ENCODE results near the gene TINAGL1.

TINAGL1 gene

GRCh38 chr1:31605908-31606427 is 29.7 kb downstream of the TINAGL1 start:
- H3K27me3 Mint-ChIP-seq: no peaks in the 10 kb centered on the region
- peak overlapping the region; percentile 79 for H3K27ac Mint-ChIP-seq
- no peak overlapping the region for H3K4me3 Mint-ChIP-seq
- ATAC-seq: peak; percentile 99
- no peaks in the 10 kb centered on the region for H3K36me3 Mint-ChIP-seq
- peaks cover 10% of the 10 kb centered on the region for H3K4me1 Mint-ChIP-seq
- peaks cover 6% of the 10 kb centered on the region for H3K9me3 Mint-ChIP-seq

GRCh38 chr1:31607360-31607759 is 31.0 kb downstream of the TINAGL1 start:
- H3K27me3 Mint-ChIP-seq: no peaks in the 10 kb centered on the region
- H3K4me3 Mint-ChIP-seq: no peak overlapping the region
- H3K4me1 Mint-ChIP-seq: peaks cover 10% of the 10 kb centered on the region
- H3K27ac Mint-ChIP-seq: peak overlapping the region; percentile 79
- no peaks in the 10 kb centered on the region for H3K36me3 Mint-ChIP-seq
- ATAC-seq: no peak
- peaks cover 6% of the 10 kb centered on the region for H3K9me3 Mint-ChIP-seq

- peaks cover 10% of the 10 kb centered on the region for H3K4me1 Mint-ChIP-seq
- ATAC-seq: no peak
- H3K9me3 Mint-ChIP-seq: peaks cover 3% of the 10 kb centered on the region
- no peak overlapping the region for H3K4me3 Mint-ChIP-seq
- H3K36me3 Mint-ChIP-seq: no peaks in the 10 kb centered on the region
- H3K27me3 Mint-ChIP-seq: no peaks in the 10 kb centered on the region
- H3K27ac Mint-ChIP-seq: no peak overlapping the region
These were observed 33.3 kb downstream of the TINAGL1 start for GRCh38 chr1:31609514-31610118.

GRCh38 chr1:31614414-31615005 is 38.2 kb downstream of the TINAGL1 start:
- no peak overlapping the region for H3K27ac Mint-ChIP-seq
- H3K4me1 Mint-ChIP-seq: peaks cover 22% of the 10 kb centered on the region
- no peaks in the 10 kb centered on the region for H3K9me3 Mint-ChIP-seq
- H3K4me3 Mint-ChIP-seq: no peak overlapping the region
- peaks cover 39% of the 10 kb centered on the region for H3K27me3 Mint-ChIP-seq
- no peak for ATAC-seq
- H3K36me3 Mint-ChIP-seq: no peaks in the 10 kb centered on the region

GRCh38 chr1:31615414-31615813 is 39.1 kb downstream of the TINAGL1 start:
- ATAC-seq: no peak
- Mint-ChIP-seq H3K4me3 (no peak overlapping the region), H3K27ac (no peak overlapping the region), H3K36me3 (no peaks in the 10 kb centered on the region), H3K27me3 (peaks cover 45% of the 10 kb centered on the region), H3K9me3 (no peaks in the 10 kb centered on the region), H3K4me1 (peaks cover 26% of the 10 kb centered on the region)

GRCh38 chr1:31615939-31616338 is 39.6 kb downstream of the TINAGL1 start:
- H3K9me3 Mint-ChIP-seq: no peaks in the 10 kb centered on the region
- ATAC-seq: no peak
- H3K27ac Mint-ChIP-seq: no peak overlapping the region
- peaks cover 26% of the 10 kb centered on the region for H3K4me1 Mint-ChIP-seq
- H3K36me3 Mint-ChIP-seq: no peaks in the 10 kb centered on the region
- no peak overlapping the region for H3K4me3 Mint-ChIP-seq
- peaks cover 45% of the 10 kb centered on the region for H3K27me3 Mint-ChIP-seq

GRCh38 chr1:31617218-31617915 is 41.1 kb downstream of the TINAGL1 start, which contains the start of gene HCRTR1:
TSS of gene HCRTR1 (plus strand) at chr1:31617689. CDS start at chr1:31619193, 1,504 bp downstream.
- no peak for ATAC-seq
- Mint-ChIP-seq H3K4me3 (peak within 1 kb of the TSS; percentile 66), H3K9me3 (no peaks in the 10 kb centered on the region), H3K27ac (no peak within 1 kb of the TSS), H3K27me3 (peaks cover 45% of the 10 kb centered on the region), H3K36me3 (no peaks in the 10 kb centered on the region), H3K4me1 (peaks cover 26% of the 10 kb centered on the region)

- ATAC-seq: peak; percentile 63
- Mint-ChIP-seq H3K36me3 (no peaks in the 10 kb centered on the region), H3K9me3 (no peaks in the 10 kb centered on the region), H3K4me3 (peak overlapping the region; percentile 24), H3K27ac (no peak overlapping the region), H3K27me3 (peaks cover 45% of the 10 kb centered on the region), H3K4me1 (peaks cover 26% of the 10 kb centered on the region)
These were observed 41.8 kb downstream of the TINAGL1 start for GRCh38 chr1:31617916-31618746.

GRCh38 chr1:31618916-31619846 is 42.9 kb downstream of the TINAGL1 start:
- no peak overlapping the region for H3K4me3 Mint-ChIP-seq

GRCh38 chr1:31620631-31621497 is 44.5 kb downstream of the TINAGL1 start:
- peaks cover 19% of the 10 kb centered on the region for H3K36me3 Mint-ChIP-seq
- peaks cover 38% of the 10 kb centered on the region for H3K27me3 Mint-ChIP-seq
- H3K9me3 Mint-ChIP-seq: no peaks in the 10 kb centered on the region
- no peak for ATAC-seq
- H3K27ac Mint-ChIP-seq: no peak overlapping the region
- H3K4me3 Mint-ChIP-seq: no peak overlapping the region
- H3K4me1 Mint-ChIP-seq: peaks cover 52% of the 10 kb centered on the region

More at GRCh38 chr1:31618916-31619846, 42.9 kb downstream of the TINAGL1 start:
- Mint-ChIP-seq H3K9me3 (no peaks in the 10 kb centered on the region), H3K27ac (no peak overlapping the region), H3K27me3 (peaks cover 45% of the 10 kb centered on the region), H3K4me1 (peaks cover 35% of the 10 kb centered on the region), H3K36me3 (peaks cover 10% of the 10 kb centered on the region)
- peak; percentile 49 for ATAC-seq

- peaks cover 32% of the 10 kb centered on the region for H3K27me3 Mint-ChIP-seq
- no peak for ATAC-seq
- H3K27ac Mint-ChIP-seq: no peak overlapping the region
- no peak overlapping the region for H3K4me3 Mint-ChIP-seq
- no peaks in the 10 kb centered on the region for H3K9me3 Mint-ChIP-seq
- peaks cover 52% of the 10 kb centered on the region for H3K4me1 Mint-ChIP-seq
- peaks cover 19% of the 10 kb centered on the region for H3K36me3 Mint-ChIP-seq
These were observed 45.1 kb downstream of the TINAGL1 start for GRCh38 chr1:31621498-31621820.

GRCh38 chr1:31621847-31622730 is 45.8 kb downstream of the TINAGL1 start:
- peaks cover 51% of the 10 kb centered on the region for H3K4me1 Mint-ChIP-seq
- H3K9me3 Mint-ChIP-seq: no peaks in the 10 kb centered on the region
- peaks cover 26% of the 10 kb centered on the region for H3K27me3 Mint-ChIP-seq
- no peak overlapping the region for H3K27ac Mint-ChIP-seq
- ATAC-seq: no peak
- H3K4me3 Mint-ChIP-seq: no peak overlapping the region
- H3K36me3 Mint-ChIP-seq: peaks cover 24% of the 10 kb centered on the region

GRCh38 chr1:31623365-31623764 is 47.0 kb downstream of the TINAGL1 start:
- H3K27ac Mint-ChIP-seq: peak overlapping the region; percentile 47
- H3K27me3 Mint-ChIP-seq: peaks cover 17% of the 10 kb centered on the region
- ATAC-seq: no peak
- H3K4me3 Mint-ChIP-seq: no peak overlapping the region
- peaks cover 50% of the 10 kb centered on the region for H3K4me1 Mint-ChIP-seq
- peaks cover 35% of the 10 kb centered on the region for H3K36me3 Mint-ChIP-seq
- H3K9me3 Mint-ChIP-seq: no peaks in the 10 kb centered on the region

Data from stimulated activated memory B cell treated with anti-CD40 and anti-IgM and Interleukin-4, amounts not matched to agents 10 μg/mL and 1 μg/mL and 100 μg/mL, for 72 hours (primary cell).